Stimulated activated CD4-positive, alpha-beta T cell treated with anti-CD3 and anti-CD28 coated beads, Interleukin-4, amount 100 ng/mL, for 1 hour (primary cell): Measurements from ENCODE around the gene FAM163A.

Source experiments
- DNase-seq: peaks from one replicate; pipeline ENCODE4 v3.0.0-alpha.2; 2020

FAM163A gene

GRCh38 chr1:179860652-179861051 is 117.6 kb downstream of the FAM163A start:
- DNase-seq, result no peak

GRCh38 chr1:179865377-179865776 is 122.3 kb downstream of the FAM163A start:
- no peak for DNase-seq
